ENCODE results near the gene LRP5. TPM values are rescaled to one million over a fixed set of nuclear protein-coding genes. Genes with fewer than 3 reads are reported as not detected.

Gene LRP5
- 14.9 and 32.4 TPM in 2 replicates for total RNA-seq

GRCh38 chr11:68312117-68312779 lies at the start of gene LRP5:
Gene LRP5, plus strand, starts transcription at chr11:68312591. Its CDS starts 124 bp downstream, at chr11:68312715.

GRCh38 chr11:68271781-68272608 lies 40.4 kb upstream of the LRP5 start, which contains the start of gene C11orf24:
Gene C11orf24, minus strand, starts transcription at chr11:68271973. Its CDS starts 8,206 bp downstream, at chr11:68263767.

GRCh38 chr11:68460741-68461574 lies 148.6 kb downstream of the LRP5 start, which contains the start of gene PPP6R3:
Gene PPP6R3, plus strand, starts transcription at chr11:68460752. Its CDS starts 76,913 bp downstream, at chr11:68537665.

Other genes with a start within 250 kb of the LRP5 start
- gene CHKA, start 191.2 kb upstream of the LRP5 start, total RNA-seq: 4.5 and 16.2 TPM in 2 replicates
- 8.4 and 15.0 TPM in 2 replicates for gene KMT5B, start 99.3 kb upstream of the LRP5 start, total RNA-seq
- 33.7 and 76.9 TPM in 2 replicates for gene C11orf24, start 40.6 kb upstream of the LRP5 start, total RNA-seq
- 67.4 and 72.9 TPM in 2 replicates for gene PPP6R3, start 148.2 kb downstream of the LRP5 start, total RNA-seq